ENCODE results near the gene TNFAIP1.

GRCh38 chr17:28298449-28298848 lies 37.1 kb upstream of the TNFAIP1 start:
- TF ChIP-seq CTCF (IDR thresholded peaks at IDR 0.05) (no peak), ZFX (IDR thresholded peaks at IDR 0.05; ENCODE audit: borderline replicate concordance) (no peak)
